GM23338 (cell line): ENCODE measurements around the gene CTDSP1. TPM values are rescaled to one million over a fixed set of nuclear protein-coding genes. Genes with fewer than 3 reads are reported as not detected.

Experiments used
- ATAC-seq: fragments of 200-7000 bp; cut with Tn5 transposase; 3 replicates; pipeline ENCODE4 v1.9.1; 2020
- DNase-seq: peaks from one replicate; pipeline ENCODE4 v3.0.0-alpha.2; 2015; ENCODE audit warnings: low spot score
- H2AFZ ChIP-seq: fragments of 200-600 bp; sonication (generic); 2 replicates; pipeline ENCODE4 v1.8.0; 2016; ENCODE audit warnings: antibody characterized with exemption, mild to moderate bottlenecking, moderate library complexity
- H3F3A ChIP-seq: fragments of 200-600 bp; sonication (generic); replicated peaks from 2 replicates; pipeline ENCODE4 v1.8.0; 2017; ENCODE audit warnings: antibody characterized with exemption, mixed run types, low read depth
- H3K27ac ChIP-seq: fragments of 200-600 bp; sonication (generic); 2 replicates; pipeline ENCODE4 v1.6.1; 2016; ENCODE audit warnings: low read depth
- H3K27me3 ChIP-seq: fragments of 200-600 bp; sonication (generic); 2 replicates; pipeline ENCODE4 v1.8.0; 2016; ENCODE audit warnings: mild to moderate bottlenecking, mixed run types, moderate library complexity; ENCODE audit not compliant: insufficient read depth
- H3K36me3 ChIP-seq: fragments of 200-600 bp; sonication (generic); 2 replicates; pipeline ENCODE4 v1.8.0; 2016; ENCODE audit warnings: mild to moderate bottlenecking; ENCODE audit not compliant: insufficient read depth
- H3K4me1 ChIP-seq: fragments of 200-600 bp; sonication (generic); 2 replicates; pipeline ENCODE4 v1.8.0; 2016; ENCODE audit warnings: mild to moderate bottlenecking, moderate library complexity; ENCODE audit not compliant: insufficient read depth
- H3K4me2 ChIP-seq: fragments of 200-600 bp; sonication (generic); 2 replicates; pipeline ENCODE4 v1.7.1; 2017; ENCODE audit warnings: mixed run types
- H3K4me3 ChIP-seq: fragments of 200-600 bp; sonication (generic); 2 replicates; pipeline ENCODE4 v1.6.1; 2016; ENCODE audit warnings: mixed run types
- H3K79me2 ChIP-seq: fragments of 200-600 bp; sonication (generic); replicated peaks from 2 replicates; pipeline ENCODE4 v1.8.0; 2017; ENCODE audit warnings: mild to moderate bottlenecking; ENCODE audit not compliant: insufficient read depth
- H3K9me2 ChIP-seq: fragments of 200-600 bp; sonication (generic); 2 replicates; pipeline ENCODE4 v1.8.0; 2017; ENCODE audit not compliant: insufficient read depth
- H4K20me1 ChIP-seq: fragments of 200-600 bp; sonication (generic); replicated peaks from 2 replicates; pipeline ENCODE4 v1.8.0; 2017; ENCODE audit warnings: mild to moderate bottlenecking; ENCODE audit not compliant: insufficient read depth
- H3K27ac Mint-ChIP-seq: 2 replicates; pipeline ENCODE4 v1.8.0; 2020; ENCODE audit warnings: inconsistent platforms, mild to moderate bottlenecking, moderate library complexity, mixed read lengths
- H3K27me3 Mint-ChIP-seq: 3 replicates; pipeline ENCODE4 v1.8.0; 2022; ENCODE audit warnings: low read depth, mild to moderate bottlenecking, moderate library complexity, mixed read lengths, inconsistent platforms; ENCODE audit not compliant: insufficient read depth, poor library complexity
- H3K36me3 Mint-ChIP-seq: 3 replicates; pipeline ENCODE4 v1.8.0; 2021; ENCODE audit warnings: low read depth, mild to moderate bottlenecking, inconsistent platforms, moderate library complexity, mixed read lengths
- H3K4me1 Mint-ChIP-seq: 3 replicates; pipeline ENCODE4 v1.8.0; 2020; ENCODE audit warnings: mild to moderate bottlenecking, inconsistent platforms, mixed read lengths
- H3K4me3 Mint-ChIP-seq: 3 replicates; pipeline ENCODE4 v1.8.0; 2021; ENCODE audit warnings: moderate library complexity, mild to moderate bottlenecking, inconsistent platforms, mixed read lengths
- H3K9me3 Mint-ChIP-seq: 3 replicates; pipeline ENCODE4 v1.8.0; 2020; ENCODE audit warnings: moderate library complexity, mild to moderate bottlenecking, inconsistent platforms, mixed read lengths
- CREB1 ChIP-seq: fragments of 250-450 bp; sonication (Bioruptor Pico); IDR thresholded peaks from 2 replicates; pipeline ENCODE4 v1.5.0; 2020; ENCODE audit warnings: low read depth, mild to moderate bottlenecking, moderate library complexity
- CTCF ChIP-seq, 2 experiments: fragments of 200-600 bp in 1 of 2; sonication (generic) in 1 of 2; conservative IDR thresholded peaks; 2 replicates each; pipeline versions ENCODE4 v1.5.1 to v1.6.1; 2016 to 2017; ENCODE audit warnings: antibody characterized with exemption in 2 of 2, low read depth in 2 of 2, mild to moderate bottlenecking in 2 of 2, moderate library complexity in 1 of 2
- ETS1 ChIP-seq: IDR thresholded peaks from 2 replicates; pipeline ENCODE4 v1.6.1; 2016; ENCODE audit warnings: antibody characterized with exemption
- EZH2 ChIP-seq: fragments of 200-600 bp; sonication (generic); IDR thresholded peaks from one replicate; pipeline ENCODE4 v1.8.0; 2017; ENCODE audit warnings: antibody characterized with exemption, mild to moderate bottlenecking, low read depth; ENCODE audit not compliant: unreplicated experiment
- EZH2phosphoT487 ChIP-seq: fragments of 200-600 bp; sonication (generic); IDR thresholded peaks from one replicate; pipeline ENCODE4 v1.8.1; 2018; ENCODE audit warnings: antibody characterized with exemption; ENCODE audit not compliant: unreplicated experiment
- JUNB ChIP-seq: IDR thresholded peaks from one replicate; pipeline ENCODE4 v1.6.1; 2016; ENCODE audit warnings: antibody characterized with exemption; ENCODE audit not compliant: unreplicated experiment
- NANOG ChIP-seq: IDR thresholded peaks from 2 replicates; pipeline ENCODE4 v1.6.1; 2016; ENCODE audit warnings: antibody characterized with exemption, borderline replicate concordance
- polyA plus RNA-seq: library from polyadenylated mRNA; unstranded; fragments of >200 nt; fragmentation: Nextera tagmentation; extraction: Ambion mirVana; gene quantifications from 2 replicates; pipeline ENCODE4 v1.2.1, GENCODE V29; 2016
- total RNA-seq: library from RNA; depleted of rRNA; stranded (reverse); fragments of >200 nt; shearing (Covaris generic); gene quantifications from 2 replicates; pipeline ENCODE4 v1.2.3, GENCODE V29; 2014
- TF ChIP-seq, protein P1 (sequence below): IDR thresholded peaks from one replicate; pipeline ENCODE4 v1.6.1; 2018; ENCODE audit warnings: antibody characterized with exemption; ENCODE audit not compliant: unreplicated experiment

Gene CTDSP1
- total and polyA plus RNA-seq, 2 experiments from 2014 or later = 6.7 to 21.8 TPM

GRCh38 chr2:218401890-218402289, 2.2 kb downstream of the CTDSP1 start (continued):
- TF ChIP-seq NANOG = no peak
- TF ChIP-seq CREB1 (CRISPR knock-in tag) = no peak
- TF ChIP-seq EZH2phosphoT487 = no peak
- no peak for TF ChIP-seq ETS1
- TF ChIP-seq, protein P1, sequence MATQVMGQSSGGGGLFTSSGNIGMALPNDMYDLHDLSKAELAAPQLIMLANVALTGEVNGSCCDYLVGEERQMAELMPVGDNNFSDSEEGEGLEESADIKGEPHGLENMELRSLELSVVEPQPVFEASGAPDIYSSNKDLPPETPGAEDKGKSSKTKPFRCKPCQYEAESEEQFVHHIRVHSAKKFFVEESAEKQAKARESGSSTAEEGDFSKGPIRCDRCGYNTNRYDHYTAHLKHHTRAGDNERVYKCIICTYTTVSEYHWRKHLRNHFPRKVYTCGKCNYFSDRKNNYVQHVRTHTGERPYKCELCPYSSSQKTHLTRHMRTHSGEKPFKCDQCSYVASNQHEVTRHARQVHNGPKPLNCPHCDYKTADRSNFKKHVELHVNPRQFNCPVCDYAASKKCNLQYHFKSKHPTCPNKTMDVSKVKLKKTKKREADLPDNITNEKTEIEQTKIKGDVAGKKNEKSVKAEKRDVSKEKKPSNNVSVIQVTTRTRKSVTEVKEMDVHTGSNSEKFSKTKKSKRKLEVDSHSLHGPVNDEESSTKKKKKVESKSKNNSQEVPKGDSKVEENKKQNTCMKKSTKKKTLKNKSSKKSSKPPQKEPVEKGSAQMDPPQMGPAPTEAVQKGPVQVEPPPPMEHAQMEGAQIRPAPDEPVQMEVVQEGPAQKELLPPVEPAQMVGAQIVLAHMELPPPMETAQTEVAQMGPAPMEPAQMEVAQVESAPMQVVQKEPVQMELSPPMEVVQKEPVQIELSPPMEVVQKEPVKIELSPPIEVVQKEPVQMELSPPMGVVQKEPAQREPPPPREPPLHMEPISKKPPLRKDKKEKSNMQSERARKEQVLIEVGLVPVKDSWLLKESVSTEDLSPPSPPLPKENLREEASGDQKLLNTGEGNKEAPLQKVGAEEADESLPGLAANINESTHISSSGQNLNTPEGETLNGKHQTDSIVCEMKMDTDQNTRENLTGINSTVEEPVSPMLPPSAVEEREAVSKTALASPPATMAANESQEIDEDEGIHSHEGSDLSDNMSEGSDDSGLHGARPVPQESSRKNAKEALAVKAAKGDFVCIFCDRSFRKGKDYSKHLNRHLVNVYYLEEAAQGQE = no peak
- no peak for TF ChIP-seq JUNB

DNA sequence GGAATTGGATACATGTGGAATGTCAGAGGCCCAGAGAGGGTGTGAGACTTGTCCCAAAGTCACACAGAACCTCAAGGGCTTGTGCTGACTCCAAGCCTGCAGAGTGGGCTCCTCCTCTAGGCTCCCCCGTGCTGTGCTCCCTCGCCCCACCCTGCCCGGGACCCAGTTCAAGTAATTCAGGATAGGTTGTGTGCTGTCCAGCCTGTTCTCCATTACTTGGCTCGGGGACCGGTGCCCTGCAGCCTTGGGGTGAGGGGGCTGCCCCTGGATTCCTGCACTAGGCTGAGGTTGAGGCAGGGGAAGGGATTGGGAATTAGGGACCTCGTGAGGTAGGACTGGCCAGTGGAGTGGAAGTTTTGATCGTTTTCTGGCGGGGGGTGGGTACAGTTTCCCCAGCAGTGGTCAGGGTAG, 2.8 kb downstream of the CTDSP1 start:
- Histone ChIP-seq H3K9me2 (no peaks in the 10 kb centered on the region), H3K27me3 (peaks cover 20% of the 10 kb centered on the region), H4K20me1 (no peaks in the 10 kb centered on the region), H3K4me1 (peaks cover 26% of the 10 kb centered on the region), H3K4me2 (no peak overlapping the region), H3K27ac (no peak overlapping the region), H2AFZ (no peak overlapping the region), H3F3A (peaks cover 17% of the 10 kb centered on the region), H3K4me3 (no peak overlapping the region), H3K36me3 (no peaks in the 10 kb centered on the region), H3K79me2 (no peaks in the 10 kb centered on the region)
- H3K9me3 Mint-ChIP-seq = no peaks in the 10 kb centered on the region
- no peak for ATAC-seq
- DNase-seq = no peak
- peaks cover 12% of the 10 kb centered on the region for H3K36me3 Mint-ChIP-seq
- H3K27ac Mint-ChIP-seq = no peak overlapping the region
- H3K27me3 Mint-ChIP-seq = peaks cover 26% of the 10 kb centered on the region
- H3K4me3 Mint-ChIP-seq = no peak overlapping the region
- peaks cover 27% of the 10 kb centered on the region for H3K4me1 Mint-ChIP-seq
- TF ChIP-seq JUNB = no peak
- TF ChIP-seq NANOG = no peak
- no peak for TF ChIP-seq CREB1 (CRISPR knock-in tag)
- TF ChIP-seq CTCF (conservative IDR thresholded peaks at IDR 0.05; ENCODE audit: low read depth in 2 of 2) = no peak
- no peak for TF ChIP-seq ETS1
- TF ChIP-seq EZH2 = no peak
- TF ChIP-seq, protein P1 = no peak
